GM12878 (cell line): ENCODE data around the gene SETD7. TPM values are rescaled to one million over a fixed set of nuclear protein-coding genes. Genes with fewer than 3 reads are reported as not detected.

Experiments used
- ATAC-seq: fragments of 200-7000 bp; cut with Tn5 transposase; 3 replicates; pipeline ENCODE4 v1.9.1; 2020; ENCODE audit warnings: mild to moderate bottlenecking, moderate library complexity
- BruUV-seq: library from RNA; stranded (reverse); fragments of 400-500 nt; replicated peaks from 2 replicates; lab custom pipeline; 2021; lab: Mats Ljungman, UMichigan
- CTCF ChIA-PET: fragments of 300-600 bp; sonication (Branson Sonifier 250); formaldehyde crosslinking; extraction: SDS; loops from one replicate; lab custom pipeline; 2021; ENCODE audit warnings: inconsistent platforms; lab: Yijun Ruan, JAX
- POLR2A ChIA-PET: fragments of 350-600 bp; formaldehyde crosslinking; extraction: SDS; loops from one replicate; lab custom pipeline; 2021; ENCODE audit warnings: inconsistent platforms; lab: Charles Lee
- RAD21 ChIA-PET: fragments of 300-600 bp; sonication (Branson Sonifier 250); formaldehyde crosslinking; loops from one replicate; lab custom pipeline; 2023; ENCODE audit warnings: antibody characterized with exemption; ENCODE audit not compliant: unreplicated experiment; lab: Charles Lee
- SMC1A ChIA-PET: fragments of 300-600 bp; sonication (Branson Sonifier 250); formaldehyde crosslinking; loops from one replicate; lab custom pipeline; 2023; ENCODE audit not compliant: unreplicated experiment, uncharacterized antibody; lab: Charles Lee
- DNase-seq: peaks from one replicate; pipeline ENCODE4 v3.0.0-alpha.2; 2011; ENCODE audit warnings: low read depth, low spot score
- FAIRE-seq: peaks from 3 replicates; lab custom pipeline; 2011; peaks lifted over from hg19 to GRCh38; lab: Jason Lieb, UNC
- H2AFZ ChIP-seq: 2 replicates; pipeline ENCODE4 v1.6.0; 2011; ENCODE audit warnings: low read depth, low read length, control low read depth; ENCODE audit not compliant: control insufficient read depth
- H3K27ac ChIP-seq: 2 replicates; pipeline ENCODE4 v1.5.1; 2011; ENCODE audit warnings: control low read depth; ENCODE audit not compliant: control insufficient read depth, insufficient read depth
- H3K27me3 ChIP-seq, 2 experiments: replicated peaks in 1 of 2; 2 replicates each; pipeline versions ENCODE4 v1.6.0 to v1.6.1; 2011; ENCODE audit warnings: low read length in 1 of 2; ENCODE audit not compliant: control insufficient read depth in 2 of 2, insufficient read depth in 2 of 2
- H3K36me3 ChIP-seq, 2 experiments: 2 replicates each; pipeline ENCODE4 v1.5.1; 2011; ENCODE audit warnings: low read length in 1 of 2; ENCODE audit not compliant: control insufficient read depth in 2 of 2, insufficient read depth in 2 of 2
- H3K4me1 ChIP-seq: 2 replicates; pipeline ENCODE4 v1.6.1; 2011; ENCODE audit warnings: mild to moderate bottlenecking, low read length, moderate library complexity, mixed read lengths; ENCODE audit not compliant: control insufficient read depth, insufficient read depth
- H3K4me2 ChIP-seq: 2 replicates; pipeline ENCODE4 v1.6.0; 2011; ENCODE audit warnings: control low read depth; ENCODE audit not compliant: control insufficient read depth, insufficient read depth
- H3K4me3 ChIP-seq: fragments of 200-600 bp; sonication (generic); 2 replicates; pipeline ENCODE4 v1.5.1; 2016
- H3K79me2 ChIP-seq: 2 replicates; pipeline ENCODE4 v1.6.0; 2011; ENCODE audit warnings: low read length; ENCODE audit not compliant: control insufficient read depth, insufficient read depth
- H3K9ac ChIP-seq: 2 replicates; pipeline ENCODE4 v1.8.0; 2011; ENCODE audit warnings: low read length, control low read depth, mixed read lengths; ENCODE audit not compliant: control insufficient read depth, insufficient read depth
- H3K9me3 ChIP-seq: replicated peaks from 3 replicates; pipeline ENCODE4 v1.5.1; 2011; ENCODE audit warnings: mild to moderate bottlenecking, low read length; ENCODE audit not compliant: control insufficient read depth, insufficient read depth
- H4K20me1 ChIP-seq: 2 replicates; pipeline ENCODE4 v1.6.0; 2011; ENCODE audit not compliant: control insufficient read depth, insufficient read depth
- ASH2L ChIP-seq: fragments of 300-600, 200-600 bp; sonication (generic); IDR thresholded peaks from 2 replicates; pipeline ENCODE4 v1.6.1; 2017; ENCODE audit warnings: low read depth, mild to moderate bottlenecking, borderline replicate concordance
- EED ChIP-seq: sonication (generic); IDR thresholded peaks from 2 replicates; pipeline ENCODE4 v1.6.1; 2016; ENCODE audit warnings: antibody characterized with exemption, low read depth
- GATAD2B ChIP-seq: fragments of 450-650 bp; conservative IDR thresholded peaks from 2 replicates; pipeline ENCODE4 v1.6.1; 2017; ENCODE audit warnings: low read depth, mild to moderate bottlenecking, moderate library complexity
- HDAC2 ChIP-seq: fragments of 200-600 bp; sonication (generic); IDR thresholded peaks from 2 replicates; pipeline ENCODE4 v1.6.1; 2017
- IKZF2 ChIP-seq, 2 experiments: fragments of 450-650 bp; IDR thresholded peaks; 2 replicates each; pipeline ENCODE4 v1.6.1; 2017; ENCODE audit warnings: mild to moderate bottlenecking in 2 of 2, moderate library complexity in 2 of 2
- MEF2B ChIP-seq: fragments of 450-650 bp; IDR thresholded peaks from 2 replicates; pipeline ENCODE4 v1.6.1; 2018; ENCODE audit warnings: mild to moderate bottlenecking, moderate library complexity; ENCODE audit not compliant: partially characterized antibody, poor library complexity, severe bottlenecking
- MXI1 ChIP-seq: fragments of 150-350 bp; IDR thresholded peaks from 2 replicates; pipeline ENCODE4 v1.6.1; 2011; ENCODE audit warnings: low read depth, mild to moderate bottlenecking, inconsistent platforms, low read length, improper control_type of control experiment
- NFIC ChIP-seq: IDR thresholded peaks from 2 replicates; pipeline ENCODE4 v1.6.1; 2012; ENCODE audit warnings: low read depth, mild to moderate bottlenecking, inconsistent platforms, low read length, moderate library complexity
- NR2F1 ChIP-seq: fragments of 450-650 bp; conservative IDR thresholded peaks from 2 replicates; pipeline ENCODE4 v1.6.1; 2017; ENCODE audit warnings: mild to moderate bottlenecking
- SIX5 ChIP-seq: IDR thresholded peaks from 2 replicates; pipeline ENCODE4 v1.6.1; 2011; ENCODE audit warnings: mild to moderate bottlenecking, low read depth, low read length, moderate library complexity; ENCODE audit not compliant: severe bottlenecking
- TCF3 ChIP-seq: IDR thresholded peaks from 2 replicates; pipeline ENCODE4 v1.6.1; 2012; ENCODE audit warnings: low read depth, mild to moderate bottlenecking, low read length, borderline replicate concordance; ENCODE audit not compliant: insufficient read depth
- WGBS: methylation state at CpG from one replicate; pipeline ENCODE4 v1.1.6; 2016; ENCODE audit warnings: low lambda C conversion rate; ENCODE audit not compliant: insufficient replicate concordance, insufficient coverage; ENCODE audit errors: missing lambda C conversion rate; 5-methylcytosine and 5-hydroxymethylcytosine counted together
- in situ Hi-C: fragments of 300-500 bp; cut with MboI; formaldehyde crosslinking; loops from 9 replicates; pipeline ENCODE4 v1.14.3; 2018; ENCODE audit warnings: mixed read lengths
- intact Hi-C: fragments of 100-400 bp; cut with micrococcal nuclease; formaldehyde crosslinking; loops from one replicate; pipeline ENCODE4 v1.14.2; 2022; ENCODE audit not compliant: unreplicated experiment
- polyA plus RNA-seq, 11 experiments: library from polyadenylated mRNA; depleted of rRNA in 4 of 11; unstranded in 6 of 11; stranded (reverse) in 5 of 11; fragments of >200 nt; fragmentation: Nextera tagmentation in 4 of 11; fragmentation: Illumina TruSeq in 1 of 11; extraction: Ambion mirVana in 4 of 11; extraction: Trizol in 1 of 11; gene quantifications; 1 replicate in 1 of 11; 2 replicates in 10 of 11; pipeline versions ENCODE4 v1.2.1 to v1.2.3, GENCODE V29; 2011 to 2016; ENCODE audit warnings: inconsistent platforms in 2 of 11, missing spikeins in 2 of 11, low read depth in 1 of 11
- total RNA-seq, 4 experiments: library from RNA; depleted of rRNA in 3 of 4; stranded (reverse); fragments of >200 nt in 3 of 4; fragmentation: Illumina TruSeq in 1 of 4; extraction: Trizol in 1 of 4; gene quantifications; 2 replicates each; pipeline versions ENCODE4 v1.2.1 to v1.2.3, GENCODE V29; 2013 to 2021
- TF ChIP-seq, protein P1 (sequence below): IDR thresholded peaks from 2 replicates; pipeline ENCODE4 v1.6.1; 2011; ENCODE audit warnings: low read depth, low read length, improper control_type of control experiment, borderline replicate concordance

SETD7 gene
- total and polyA plus RNA-seq, 10 of the 15 experiments (the other 5 are each of a cell fraction or from before 2014, with no cell fraction given), result 0.03 to 0.82 (median 0.44) TPM

DNA sequence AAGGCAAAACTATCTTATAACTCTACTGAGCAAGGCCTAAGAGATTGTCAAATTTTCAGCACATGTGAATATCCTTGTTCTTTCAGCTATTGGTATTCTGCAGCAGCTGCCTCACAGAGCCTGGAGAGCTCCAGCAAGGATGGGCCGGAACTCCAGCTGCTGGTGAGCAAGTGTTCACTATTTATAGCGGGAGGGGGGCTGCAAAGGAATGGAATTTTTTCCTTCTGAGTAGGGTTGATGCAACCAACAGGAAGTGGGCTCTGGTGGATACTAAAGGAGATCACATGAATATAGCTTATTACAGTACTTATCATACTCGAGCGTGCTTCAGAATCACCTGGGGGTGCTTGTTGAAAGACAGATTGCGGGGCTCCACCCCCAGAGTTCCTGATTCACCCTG, 20.2 kb upstream of the SETD7 start:
- intact Hi-C loops (no loop called here), in situ Hi-C loops (no loop called here)
- H3K4me1 ChIP-seq, result no peaks in the 10 kb centered on the region
- SMC1A ChIA-PET, result interaction anchor here (1.4 kb wide), 1 partner anchor 9 kb away, joined by 3 read pairs; no protein-coding TSS in a partner anchor
- WGBS, result 86% methylated on average over 5 of the region's 5 CpGs
- H2AFZ ChIP-seq, result no peak overlapping the region
- BruUV-seq, result no TSS peak
- RAD21 ChIA-PET, result no interaction called here
- POLR2A ChIA-PET, result no interaction called here
- CTCF ChIA-PET, result no interaction called here
- peaks cover 1 to 3% of the 10 kb centered on the region in 2 experiments for H3K27me3 ChIP-seq
- FAIRE-seq (no peak), ATAC-seq (no peak), DNase-seq (no peak)
- TF ChIP-seq, protein P1, sequence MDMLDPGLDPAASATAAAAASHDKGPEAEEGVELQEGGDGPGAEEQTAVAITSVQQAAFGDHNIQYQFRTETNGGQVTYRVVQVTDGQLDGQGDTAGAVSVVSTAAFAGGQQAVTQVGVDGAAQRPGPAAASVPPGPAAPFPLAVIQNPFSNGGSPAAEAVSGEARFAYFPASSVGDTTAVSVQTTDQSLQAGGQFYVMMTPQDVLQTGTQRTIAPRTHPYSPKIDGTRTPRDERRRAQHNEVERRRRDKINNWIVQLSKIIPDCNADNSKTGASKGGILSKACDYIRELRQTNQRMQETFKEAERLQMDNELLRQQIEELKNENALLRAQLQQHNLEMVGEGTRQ, result no peak
- TF ChIP-seq NR2F1 (no peak), TCF3 (no peak), HDAC2 (no peak), SIX5 (no peak), EED (no peak), MXI1 (no peak), ASH2L (no peak), NFIC (no peak), MEF2B (no peak), IKZF2 (IDR thresholded peaks at IDR 0.05) (no peak), GATAD2B (no peak)
- H3K4me2 ChIP-seq, result no peak overlapping the region
- no peak overlapping the region for H3K4me3 ChIP-seq
- no peaks in the 10 kb centered on the region for H4K20me1 ChIP-seq
- H3K9me3 ChIP-seq, result no peaks in the 10 kb centered on the region
- no peak overlapping the region for H3K27ac ChIP-seq
- H3K79me2 ChIP-seq, result no peaks in the 10 kb centered on the region
- H3K9ac ChIP-seq, result no peak overlapping the region
- H3K36me3 ChIP-seq, result no peaks in the 10 kb centered on the region
